Smooth muscle cell (in vitro differentiated cells): ENCODE data around the gene SEC16A. TPM values are rescaled to one million over a fixed set of nuclear protein-coding genes. Genes with fewer than 3 reads are reported as not detected.

ENCODE experiments used
- DNase-seq: peaks from one replicate; lab custom pipeline; 2025; ENCODE audit not compliant: unreplicated experiment; lab: John Stamatoyannopoulos, UW
- H2AFZ ChIP-seq: fragments of 200-600 bp; sonication (generic); 2 replicates; pipeline ENCODE4 v1.6.0; 2016; ENCODE audit warnings: antibody characterized with exemption, low read depth, mild to moderate bottlenecking
- H3F3A ChIP-seq: fragments of 200-600 bp; sonication (generic); 2 replicates; pipeline ENCODE4 v1.6.0; 2017; ENCODE audit warnings: antibody characterized with exemption, low read depth
- H3K27ac ChIP-seq: fragments of 200-600 bp; sonication (generic); 2 replicates; pipeline ENCODE4 v1.5.1; 2016; ENCODE audit warnings: low read depth, mild to moderate bottlenecking
- H3K27me3 ChIP-seq: fragments of 200-600 bp; sonication (generic); 2 replicates; pipeline ENCODE4 v1.6.1; 2016; ENCODE audit warnings: low read depth, mild to moderate bottlenecking
- H3K36me3 ChIP-seq: fragments of 200-600 bp; sonication (generic); 2 replicates; pipeline ENCODE4 v1.5.1; 2016; ENCODE audit warnings: low read depth
- H3K4me1 ChIP-seq: fragments of 200-600 bp; sonication (generic); 2 replicates; pipeline ENCODE4 v1.5.1; 2016; ENCODE audit warnings: low read depth
- H3K4me2 ChIP-seq: fragments of 200-600 bp; sonication (generic); 2 replicates; pipeline ENCODE4 v1.6.0; 2016; ENCODE audit warnings: mild to moderate bottlenecking
- H3K4me3 ChIP-seq: fragments of 200-600 bp; sonication (generic); 2 replicates; pipeline ENCODE4 v1.5.1; 2016; ENCODE audit warnings: mild to moderate bottlenecking
- H3K79me2 ChIP-seq: fragments of 200-600 bp; sonication (generic); 2 replicates; pipeline ENCODE4 v1.6.0; 2016; ENCODE audit warnings: low read depth, mild to moderate bottlenecking
- H3K9ac ChIP-seq: fragments of 200-600 bp; sonication (generic); 2 replicates; pipeline ENCODE4 v1.6.0; 2016; ENCODE audit warnings: low read depth
- H3K9me3 ChIP-seq: fragments of 200-600 bp; sonication (generic); replicated peaks from 2 replicates; pipeline ENCODE4 v1.5.1; 2016; ENCODE audit warnings: low read depth
- H4K20me1 ChIP-seq: fragments of 200-600 bp; sonication (generic); 2 replicates; pipeline ENCODE4 v1.6.0; 2016; ENCODE audit warnings: low read depth
- CTCF ChIP-seq: fragments of 200-600 bp; sonication (generic); IDR thresholded peaks from 2 replicates; pipeline ENCODE4 v1.5.1; 2017; ENCODE audit warnings: borderline replicate concordance, mild to moderate bottlenecking, antibody characterized with exemption; ENCODE audit not compliant: insufficient read depth, poor library complexity, severe bottlenecking
- WGBS: methylation state at CpG from one replicate; pipeline ENCODE4 v1.1.7; 2016; ENCODE audit warnings: low lambda C conversion rate; 5-methylcytosine and 5-hydroxymethylcytosine counted together
- polyA plus RNA-seq: library from polyadenylated mRNA; unstranded; fragments of >200 nt; fragmentation: Nextera tagmentation; extraction: Ambion mirVana; gene quantifications from 2 replicates; pipeline ENCODE4 v1.2.1, GENCODE V29; 2016
- total RNA-seq: library from RNA; depleted of rRNA; stranded (reverse); fragments of >200 nt; gene quantifications from 2 replicates; pipeline ENCODE4 v1.2.3, GENCODE V29; 2014

Gene SEC16A
- total and polyA plus RNA-seq, 2 experiments from 2014 or later: 45.7 to 56.8 TPM

DNA sequence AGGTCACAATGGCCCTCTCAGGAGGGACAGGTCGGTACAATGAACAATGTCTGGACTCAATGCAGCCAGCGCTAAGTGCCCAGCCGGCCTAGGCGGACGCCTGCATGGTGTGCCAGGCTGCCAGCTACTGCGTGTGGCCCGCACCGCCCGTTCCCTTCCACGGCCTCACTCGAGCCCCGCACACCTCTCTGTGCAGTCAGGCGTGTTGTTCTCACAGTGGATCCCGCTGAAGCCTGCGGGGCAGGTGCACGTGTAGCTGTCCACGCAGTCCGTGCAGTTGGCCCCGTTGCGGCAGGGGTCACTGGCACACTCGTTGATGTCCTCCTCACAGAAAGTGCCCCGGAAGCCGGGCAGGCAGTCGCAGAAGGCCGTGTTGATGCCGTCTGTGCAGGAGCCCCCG, 26.7 kb upstream of the SEC16A start:
- Histone ChIP-seq H3K9ac (no peak overlapping the region), H4K20me1 (peaks cover 4% of the 10 kb centered on the region), H3K36me3 (peaks cover 4% of the 10 kb centered on the region), H3K27me3 (no peaks in the 10 kb centered on the region), H3K9me3 (no peaks in the 10 kb centered on the region), H3K4me3 (no peak overlapping the region), H3K4me1 (no peaks in the 10 kb centered on the region), H3K79me2 (no peaks in the 10 kb centered on the region), H2AFZ (no peak overlapping the region), H3K27ac (no peak overlapping the region), H3K4me2 (no peak overlapping the region), H3F3A (no peaks in the 10 kb centered on the region)
- DNase-seq: no peak
- TF ChIP-seq CTCF: no peak
- 97% methylated on average over 22 of the region's 27 CpGs for WGBS

DNA sequence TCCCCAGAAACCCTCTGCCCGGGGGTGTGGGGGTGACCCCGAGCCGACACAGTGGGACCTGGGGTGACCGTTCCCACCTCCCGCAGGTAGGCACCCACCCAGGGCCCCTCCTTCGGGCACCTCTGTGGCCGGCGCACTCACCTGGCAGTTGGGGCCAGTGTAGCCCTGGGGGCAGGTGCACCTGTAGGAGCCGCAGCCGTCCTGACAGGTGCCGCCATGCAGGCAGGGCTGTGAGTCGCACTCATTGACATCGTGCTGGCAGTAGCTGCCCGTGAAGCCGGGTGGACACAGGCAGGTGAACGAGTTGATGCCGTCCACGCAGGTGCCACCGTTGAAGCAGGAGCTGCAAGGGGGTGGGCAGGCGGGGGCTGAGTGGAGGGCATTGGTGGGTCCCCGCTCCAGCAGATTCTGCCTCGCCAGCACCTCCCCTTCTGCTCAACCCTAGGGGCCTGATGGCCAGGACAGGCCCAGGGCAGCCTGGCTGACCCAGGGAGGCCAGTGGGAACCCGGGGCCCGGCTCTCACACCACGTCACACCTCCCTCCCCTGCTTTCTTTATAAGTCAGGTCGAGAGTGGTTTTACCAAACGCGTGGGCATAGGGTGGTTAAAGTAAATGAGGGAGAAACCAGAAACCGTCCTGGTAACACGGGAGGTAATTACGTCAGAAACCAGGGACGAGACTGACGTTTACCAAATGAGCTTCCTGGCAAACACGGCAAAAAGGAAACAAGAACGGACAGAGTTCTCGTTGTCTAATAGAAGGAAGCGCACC, 26.1 kb upstream of the SEC16A start:
- DNase-seq: no peak
- Histone ChIP-seq H3K27me3 (no peaks in the 10 kb centered on the region), H4K20me1 (peaks cover 4% of the 10 kb centered on the region), H3K79me2 (no peaks in the 10 kb centered on the region), H3K9ac (no peak overlapping the region), H3K4me2 (no peak overlapping the region), H3K36me3 (peaks cover 4% of the 10 kb centered on the region), H3K9me3 (no peaks in the 10 kb centered on the region), H3K4me3 (no peak overlapping the region), H3F3A (no peaks in the 10 kb centered on the region), H3K27ac (no peak overlapping the region), H2AFZ (no peak overlapping the region), H3K4me1 (no peaks in the 10 kb centered on the region)
- WGBS: 97% methylated on average over 37 of the region's 37 CpGs
- no peak for TF ChIP-seq CTCF

GRCh38 chr9:136507992-136508375, 25.1 kb upstream of the SEC16A start:
- H3K9ac ChIP-seq: no peak overlapping the region
- no peak overlapping the region for H3K4me3 ChIP-seq
- H3K27ac ChIP-seq: no peak overlapping the region
- H3K36me3 ChIP-seq: no peaks in the 10 kb centered on the region
- H3K27me3 ChIP-seq: no peaks in the 10 kb centered on the region
- WGBS: 98% methylated on average over 22 of the region's 23 CpGs
- TF ChIP-seq CTCF: no peak
- H3F3A ChIP-seq: no peaks in the 10 kb centered on the region
- no peak overlapping the region for H3K4me2 ChIP-seq
- no peak for DNase-seq
- no peaks in the 10 kb centered on the region for H3K4me1 ChIP-seq
- H3K9me3 ChIP-seq: no peaks in the 10 kb centered on the region
- no peaks in the 10 kb centered on the region for H3K79me2 ChIP-seq
- H4K20me1 ChIP-seq: peaks cover 4% of the 10 kb centered on the region
- no peak overlapping the region for H2AFZ ChIP-seq
